Loucy (cell line): ENCODE data around the gene INHA.

Experiments
- H2AFZ ChIP-seq: fragments of 200-600 bp; sonication (generic); 2 replicates; pipeline ENCODE4 v1.6.0; 2016; ENCODE audit warnings: antibody characterized with exemption, mild to moderate bottlenecking, low read length, moderate library complexity
- H3F3A ChIP-seq: fragments of 200-600 bp; 2 replicates; pipeline ENCODE4 v1.6.0; 2016; ENCODE audit warnings: antibody characterized with exemption, low read depth, mild to moderate bottlenecking
- H3K27me3 ChIP-seq: fragments of 200-600 bp; sonication (generic); 2 replicates; pipeline ENCODE4 v1.6.1; 2014; ENCODE audit warnings: low read length, mild to moderate bottlenecking; ENCODE audit not compliant: insufficient read depth, poor library complexity, severe bottlenecking
- H3K36me3 ChIP-seq: fragments of 200-600 bp; sonication (generic); 2 replicates; pipeline ENCODE4 v1.6.1; 2016; ENCODE audit warnings: low read length; ENCODE audit not compliant: insufficient read depth
- H3K4me1 ChIP-seq: fragments of 200-600 bp; sonication (generic); 2 replicates; pipeline ENCODE4 v1.5.1; 2014; ENCODE audit warnings: low read length, mild to moderate bottlenecking; ENCODE audit not compliant: insufficient read depth, poor library complexity, severe bottlenecking
- H3K4me2 ChIP-seq: fragments of 200-600 bp; sonication (generic); 2 replicates; pipeline ENCODE4 v1.6.0; 2014; ENCODE audit warnings: antibody characterized with exemption, low read length, low read depth, mild to moderate bottlenecking; ENCODE audit not compliant: poor library complexity, severe bottlenecking
- H3K4me3 ChIP-seq: fragments of 200-600 bp; sonication (generic); 2 replicates; pipeline ENCODE4 v1.5.1; 2014; ENCODE audit warnings: low read length, mild to moderate bottlenecking, mixed read lengths; ENCODE audit not compliant: poor library complexity, severe bottlenecking
- H3K79me2 ChIP-seq: fragments of 200-600 bp; sonication (generic); 2 replicates; pipeline ENCODE4 v1.6.1; 2014; ENCODE audit warnings: low read length; ENCODE audit not compliant: insufficient read depth
- H3K9ac ChIP-seq: fragments of 200-600 bp; sonication (generic); 2 replicates; pipeline ENCODE4 v1.6.0; 2014; ENCODE audit warnings: mild to moderate bottlenecking, low read depth, low read length, moderate library complexity; ENCODE audit not compliant: poor library complexity, severe bottlenecking
- H3K9me2 ChIP-seq: fragments of 200-600 bp; sonication (generic); replicated peaks from 2 replicates; pipeline ENCODE4 v1.6.1; 2016; ENCODE audit warnings: low read depth, low read length, mixed read lengths
- H3K9me3 ChIP-seq: fragments of 200-600 bp; sonication (generic); 2 replicates; pipeline ENCODE4 v1.6.1; 2014; ENCODE audit warnings: mild to moderate bottlenecking, antibody characterized with exemption, low read length, low read depth; ENCODE audit not compliant: insufficient read depth
- H4K20me1 ChIP-seq: fragments of 200-600 bp; sonication (generic); 2 replicates; pipeline ENCODE4 v1.6.0; 2014; ENCODE audit warnings: antibody characterized with exemption, low read length, mild to moderate bottlenecking; ENCODE audit not compliant: insufficient read depth, poor library complexity, severe bottlenecking
- CTCF ChIP-seq: fragments of 200-600 bp; sonication (generic); conservative IDR thresholded peaks from 2 replicates; pipeline ENCODE4 v1.5.1; 2014; ENCODE audit warnings: mild to moderate bottlenecking, antibody characterized with exemption, low read length
- EZH2phosphoT487 ChIP-seq: fragments of 200-600 bp; IDR thresholded peaks from 2 replicates; pipeline ENCODE4 v1.6.1; 2018; ENCODE audit warnings: antibody characterized with exemption, mild to moderate bottlenecking, moderate library complexity, borderline replicate concordance

INHA gene

GRCh38 chr2:219622472-219622871, 50.4 kb downstream of the INHA start:
- Histone ChIP-seq H2AFZ (no peak overlapping the region), H3K4me1 (no peaks in the 10 kb centered on the region), H3K9me3 (no peaks in the 10 kb centered on the region), H3K36me3 (no peaks in the 10 kb centered on the region), H4K20me1 (no peaks in the 10 kb centered on the region), H3K4me2 (no peak overlapping the region), H3K9me2 (no peaks in the 10 kb centered on the region), H3K79me2 (no peaks in the 10 kb centered on the region), H3K27me3 (peaks cover 10% of the 10 kb centered on the region), H3K9ac (no peak overlapping the region), H3F3A (no peaks in the 10 kb centered on the region), H3K4me3 (no peak overlapping the region)
- TF ChIP-seq EZH2phosphoT487, result no peak
- no peak for TF ChIP-seq CTCF

- Histone ChIP-seq H3F3A (no peaks in the 10 kb centered on the region), H3K4me2 (no peak overlapping the region), H3K9me2 (no peaks in the 10 kb centered on the region), H2AFZ (no peak overlapping the region), H3K4me1 (no peaks in the 10 kb centered on the region), H3K9ac (no peak overlapping the region), H4K20me1 (no peaks in the 10 kb centered on the region), H3K27me3 (peaks cover 10% of the 10 kb centered on the region), H3K79me2 (no peaks in the 10 kb centered on the region), H3K9me3 (no peaks in the 10 kb centered on the region), H3K4me3 (no peak overlapping the region), H3K36me3 (no peaks in the 10 kb centered on the region)
- TF ChIP-seq CTCF (no peak), EZH2phosphoT487 (no peak)
Observed at GRCh38 chr2:219624565-219624964, 52.5 kb downstream of the INHA start.

- no peaks in the 10 kb centered on the region for H3F3A ChIP-seq
- H3K4me2 ChIP-seq, result no peak overlapping the region
- no peak overlapping the region for H3K9ac ChIP-seq
Observed at GRCh38 chr2:219625179-219625578, 53.1 kb downstream of the INHA start.

More at GRCh38 chr2:219625179-219625578, 53.1 kb downstream of the INHA start:
- Histone ChIP-seq H4K20me1 (no peaks in the 10 kb centered on the region), H2AFZ (no peak overlapping the region), H3K36me3 (no peaks in the 10 kb centered on the region), H3K9me3 (no peaks in the 10 kb centered on the region), H3K27me3 (peaks cover 10% of the 10 kb centered on the region), H3K4me3 (no peak overlapping the region), H3K79me2 (no peaks in the 10 kb centered on the region), H3K9me2 (no peaks in the 10 kb centered on the region), H3K4me1 (no peaks in the 10 kb centered on the region)
- TF ChIP-seq EZH2phosphoT487, result no peak
